Esophagus squamous epithelium (tissue), 5 donors: Measurements from ENCODE around the gene RPUSD3. TPM values are rescaled to one million over a fixed set of nuclear protein-coding genes. Genes with fewer than 3 reads are reported as not detected.
A peak's percentile ranks its signal among the peaks of the same experiment; 100 is the strongest.

Source experiments
- DNase-seq: peaks from one replicate; lab custom pipeline; 2025; lab: John Stamatoyannopoulos, UW
- H3K27ac ChIP-seq, 4 donors: fragments of 200-600 bp; sonication (generic); one replicate each; pipeline ENCODE4 v1.5.1; 2016 to 2019; ENCODE audit warnings: mild to moderate bottlenecking in 1 of 4
- H3K27me3 ChIP-seq, 4 donors: fragments of 200-600 bp; sonication (generic); 1 replicate in 3 of 4; 2 replicates in 1 of 4; pipeline versions ENCODE4 v1.5.1 to v1.6.0; 2017 to 2021; ENCODE audit warnings: antibody characterized with exemption in 1 of 4
- H3K36me3 ChIP-seq, 3 donors: fragments of 200-600 bp; sonication (generic); one replicate each; pipeline ENCODE4 v1.5.1; 2016 to 2019
- H3K4me1 ChIP-seq, 3 donors: fragments of 200-600 bp; sonication (generic); one replicate each; pipeline ENCODE4 v1.5.1; 2017 to 2019
- H3K4me3 ChIP-seq, 4 donors: fragments of 200-600 bp; sonication (generic); 1 replicate in 3 of 4; 2 replicates in 1 of 4; pipeline ENCODE4 v1.5.1; 2016 to 2019; ENCODE audit warnings: mild to moderate bottlenecking in 2 of 4, moderate library complexity in 1 of 4
- H3K9me3 ChIP-seq, 3 donors: fragments of 200-600 bp; sonication (generic); one replicate each; pipeline ENCODE4 v1.5.1; 2016 to 2019
- CTCF ChIP-seq, 6 experiments: fragments of 450-650 bp in 4 of 6; fragments of 200-600 bp in 2 of 6; sonication (generic) in 2 of 6; IDR thresholded peaks; one replicate each; pipeline ENCODE4 v1.5.1; 2016 to 2019; ENCODE audit warnings: antibody characterized with exemption in 6 of 6, mild to moderate bottlenecking in 4 of 6, moderate library complexity in 4 of 6
- POLR2A ChIP-seq, 4 donors: fragments of 450-650 bp; IDR thresholded peaks; one replicate each; pipeline ENCODE4 v1.6.1; 2017; ENCODE audit warnings: antibody characterized with exemption in 4 of 4, mild to moderate bottlenecking in 4 of 4, moderate library complexity in 3 of 4
- WGBS, 2 donors: methylation state at CpG; one replicate each; pipeline ENCODE4 v1.1.5; 2018; 5-methylcytosine and 5-hydroxymethylcytosine counted together
- intact Hi-C: fragments of 100-400 bp; cut with DNase I; formaldehyde crosslinking; loops from one replicate; pipeline ENCODE4 v1.15.0; 2022
- total RNA-seq, 4 donors: library from RNA; depleted of rRNA; stranded (reverse); fragments of >200 nt; gene quantifications; one replicate each; pipeline ENCODE4 v1.1.0, GENCODE V29; 2016
- donor health status: DM: yes; HTN: yes; CAD: no.

The RPUSD3 gene
- total RNA-seq, 4 donors from 2014 or later: 34.7 to 46.4 (median 41.4) TPM

- intact Hi-C loops: no loop called here
- H3K27ac ChIP-seq: no peak overlapping the region
- TF ChIP-seq POLR2A (IDR thresholded peaks at IDR 0.05): no peak
- TF ChIP-seq CTCF (IDR thresholded peaks at IDR 0.05): no peak
- peaks cover 0 to 82% (median 14%) of the 10 kb centered on the region in 3 donors for H3K36me3 ChIP-seq
- no peaks in the 10 kb centered on the region for H3K27me3 ChIP-seq
- DNase-seq: no peak
- H3K9me3 ChIP-seq: no peaks in the 10 kb centered on the region
- no peak overlapping the region for H3K4me3 ChIP-seq
- WGBS, 2 donors: 94 to 97% methylated on average over 3 of the region's 3 CpGs
- H3K4me1 ChIP-seq: no peaks in the 10 kb centered on the region
Observed at GRCh38 chr3:9831253-9831652, 12.6 kb downstream of the RPUSD3 start.

- Histone ChIP-seq H3K27me3 (no peaks in the 10 kb centered on the region), H3K36me3 (peaks cover 0 to 60% (median 14%) of the 10 kb centered on the region in 3 donors), H3K27ac (no peak overlapping the region), H3K9me3 (no peaks in the 10 kb centered on the region), H3K4me1 (no peaks in the 10 kb centered on the region), H3K4me3 (no peak overlapping the region)
- 50 to 98% methylated on average over 1 to 8 of the region's 17 CpGs for WGBS, 2 donors
- no peak for TF ChIP-seq POLR2A (IDR thresholded peaks at IDR 0.05)
- TF ChIP-seq CTCF (IDR thresholded peaks at IDR 0.05): no peak
- no peak for DNase-seq
- intact Hi-C loops: no loop called here
Observed at GRCh38 chr3:9828801-9829755, 14.7 kb downstream of the RPUSD3 start.

GRCh38 chr3:9826815-9827573, 16.8 kb downstream of the RPUSD3 start:
- H3K36me3 ChIP-seq: peaks cover 0 to 40% (median 4%) of the 10 kb centered on the region in 3 donors
- H3K4me1 ChIP-seq: no peaks in the 10 kb centered on the region
- 74 to 84% methylated on average over 15 to 16 of the region's 20 CpGs for WGBS, 2 donors
- TF ChIP-seq POLR2A (IDR thresholded peaks at IDR 0.05) (no peak), CTCF (IDR thresholded peaks at IDR 0.05) (peak in 4 of 6 experiments; percentile 10 to 48 (median 13))
- intact Hi-C loops: no loop called here
- no peaks in the 10 kb centered on the region for H3K27me3 ChIP-seq
- no peak overlapping the region for H3K4me3 ChIP-seq
- H3K9me3 ChIP-seq: no peaks in the 10 kb centered on the region
- no peak overlapping the region for H3K27ac ChIP-seq
- DNase-seq: no peak

GRCh38 chr3:9825451-9826040, 18.3 kb downstream of the RPUSD3 start:
- no peaks in the 10 kb centered on the region for H3K27me3 ChIP-seq
- H3K27ac ChIP-seq: no peak overlapping the region
- TF ChIP-seq POLR2A (IDR thresholded peaks at IDR 0.05) (no peak), CTCF (IDR thresholded peaks at IDR 0.05) (no peak)
- no peak overlapping the region for H3K4me3 ChIP-seq
- peaks cover 0 to 28% (median 4%) of the 10 kb centered on the region in 3 donors for H3K36me3 ChIP-seq
- H3K4me1 ChIP-seq: no peaks in the 10 kb centered on the region
- intact Hi-C loops: no loop called here
- DNase-seq: no peak
- 46 to 47% methylated on average over 2 to 10 of the region's 14 CpGs for WGBS, 2 donors
- no peaks in the 10 kb centered on the region for H3K9me3 ChIP-seq
